Upper lobe of left lung (tissue), 4 donors: ENCODE results near the gene IFNGR2.

Experiments used
- POLR2A ChIP-seq, 4 donors: fragments of 450-650 bp; IDR thresholded peaks; one replicate each; pipeline ENCODE4 v1.5.1; 2016 to 2017; ENCODE audit warnings: antibody characterized with exemption in 4 of 4, mild to moderate bottlenecking in 2 of 4
- POLR2AphosphoS5 ChIP-seq, 2 donors: sonication (generic); formaldehyde crosslinking; IDR thresholded peaks; one replicate each; pipeline ENCODE4 v1.5.1; 2017; ENCODE audit warnings: antibody characterized with exemption in 2 of 2
- TF ChIP-seq, protein P1 (sequence below), 6 experiments: fragments of 450-650 bp in 4 of 6; fragments of 200-600 bp in 2 of 6; sonication (generic) in 2 of 6; IDR thresholded peaks; one replicate each; pipeline ENCODE4 v1.5.1; 2016 to 2019; ENCODE audit warnings: antibody characterized with exemption in 6 of 6

DNA sequence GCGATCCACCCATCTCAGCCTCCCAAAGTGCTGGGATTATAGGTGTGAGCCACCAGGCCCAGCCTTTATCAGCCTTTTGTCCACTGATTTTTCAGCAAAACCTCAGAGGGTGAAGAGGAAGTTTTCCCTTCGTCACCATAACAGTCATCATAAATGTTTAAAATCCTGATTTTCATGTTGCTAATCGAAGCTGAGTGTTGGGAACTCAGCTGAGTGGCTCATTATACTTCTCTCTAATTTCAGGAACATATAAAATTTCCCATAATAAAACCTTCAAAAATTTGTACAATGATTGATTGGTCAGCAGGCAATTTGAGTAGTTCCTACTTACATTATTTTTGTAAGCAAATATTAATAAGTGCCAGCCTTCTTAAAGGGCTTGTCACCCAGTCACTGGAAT is 31.8 kb upstream of the IFNGR2 start:
- TF ChIP-seq POLR2AphosphoS5 (IDR thresholded peaks at IDR 0.05), result no peak
- TF ChIP-seq, protein P1, sequence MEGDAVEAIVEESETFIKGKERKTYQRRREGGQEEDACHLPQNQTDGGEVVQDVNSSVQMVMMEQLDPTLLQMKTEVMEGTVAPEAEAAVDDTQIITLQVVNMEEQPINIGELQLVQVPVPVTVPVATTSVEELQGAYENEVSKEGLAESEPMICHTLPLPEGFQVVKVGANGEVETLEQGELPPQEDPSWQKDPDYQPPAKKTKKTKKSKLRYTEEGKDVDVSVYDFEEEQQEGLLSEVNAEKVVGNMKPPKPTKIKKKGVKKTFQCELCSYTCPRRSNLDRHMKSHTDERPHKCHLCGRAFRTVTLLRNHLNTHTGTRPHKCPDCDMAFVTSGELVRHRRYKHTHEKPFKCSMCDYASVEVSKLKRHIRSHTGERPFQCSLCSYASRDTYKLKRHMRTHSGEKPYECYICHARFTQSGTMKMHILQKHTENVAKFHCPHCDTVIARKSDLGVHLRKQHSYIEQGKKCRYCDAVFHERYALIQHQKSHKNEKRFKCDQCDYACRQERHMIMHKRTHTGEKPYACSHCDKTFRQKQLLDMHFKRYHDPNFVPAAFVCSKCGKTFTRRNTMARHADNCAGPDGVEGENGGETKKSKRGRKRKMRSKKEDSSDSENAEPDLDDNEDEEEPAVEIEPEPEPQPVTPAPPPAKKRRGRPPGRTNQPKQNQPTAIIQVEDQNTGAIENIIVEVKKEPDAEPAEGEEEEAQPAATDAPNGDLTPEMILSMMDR (IDR thresholded peaks at IDR 0.05), result no peak
- no peak for TF ChIP-seq POLR2A (IDR thresholded peaks at IDR 0.05)
